ENCODE measurements around the gene GATA2.

GATA2 gene

DNA sequence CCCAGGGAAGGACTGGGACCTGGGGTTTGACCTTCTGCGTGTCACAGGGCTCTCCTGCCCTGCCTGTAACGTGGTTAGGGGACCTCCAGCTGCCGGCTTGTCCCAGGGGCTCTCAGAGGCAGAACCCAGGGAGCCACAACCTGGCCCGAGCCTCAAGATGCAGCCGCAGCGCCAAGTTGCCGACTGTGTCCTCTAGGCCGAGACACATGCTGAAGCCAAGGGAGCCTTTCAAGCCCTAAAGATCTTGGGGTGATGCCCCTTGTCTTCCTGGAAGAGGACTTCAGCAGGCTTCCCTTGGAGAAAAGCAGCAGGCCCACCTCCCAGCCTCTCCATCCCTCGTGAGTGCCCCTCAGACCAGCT lies 33.6 kb downstream of the GATA2 start:
- H3K4me1 Mint-ChIP-seq, result peaks cover 5% of the 10 kb centered on the region
- H3K36me3 Mint-ChIP-seq (ENCODE audit: low read depth), result no peaks in the 10 kb centered on the region
- H3K27me3 Mint-ChIP-seq (ENCODE audit: low read depth), result peaks cover 52% of the 10 kb centered on the region
- H3K9me3 Mint-ChIP-seq, result no peaks in the 10 kb centered on the region
- H3K4me3 Mint-ChIP-seq, result no peak overlapping the region
- no peak overlapping the region for H3K27ac Mint-ChIP-seq
- no peak for TF ChIP-seq CTCF (IDR thresholded peaks at IDR 0.05; ENCODE audit: unreplicated experiment in 3 of 3)

DNA sequence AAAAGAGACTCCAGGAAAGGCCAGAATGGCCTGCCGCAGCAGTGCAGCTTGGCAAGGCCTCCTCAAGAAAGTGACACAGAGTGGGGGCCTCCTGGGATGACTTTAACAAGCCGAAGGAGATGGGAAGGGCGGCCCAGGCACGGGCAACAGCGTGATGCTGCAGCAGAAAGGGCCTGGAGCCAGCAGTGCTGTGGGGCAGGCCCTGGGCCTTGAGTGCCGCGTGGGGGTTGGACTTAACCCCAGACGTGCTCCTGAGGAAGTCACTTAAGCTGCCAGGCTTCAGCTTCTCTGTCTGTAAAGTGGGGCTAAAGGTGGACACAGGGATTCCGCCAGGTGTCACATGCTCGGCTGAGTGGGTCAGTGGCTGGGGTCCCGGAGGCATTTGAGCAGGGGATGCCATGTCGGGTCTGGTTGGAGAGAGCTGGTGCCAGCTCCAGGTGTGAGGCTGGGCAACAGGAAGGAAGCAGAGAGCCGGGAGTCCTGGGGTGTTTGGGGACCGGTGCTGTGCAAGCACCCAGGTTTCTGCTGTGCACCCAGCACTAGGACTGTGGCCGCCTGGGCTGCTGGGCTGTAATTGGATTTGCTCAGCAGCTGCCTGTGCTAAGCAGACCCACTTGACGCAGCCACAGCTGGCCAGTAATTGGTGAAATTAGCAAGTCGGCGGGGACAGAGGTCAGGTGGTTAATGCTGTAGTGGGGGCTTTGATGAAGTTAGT lies 34.1 kb downstream of the GATA2 start:
- Mint-ChIP-seq H3K9me3 (no peaks in the 10 kb centered on the region), H3K4me3 (no peak overlapping the region), H3K27ac (no peak overlapping the region), H3K4me1 (peaks cover 5% of the 10 kb centered on the region), H3K27me3 (ENCODE audit: low read depth) (peaks cover 47% of the 10 kb centered on the region), H3K36me3 (ENCODE audit: low read depth) (no peaks in the 10 kb centered on the region)
- TF ChIP-seq CTCF (IDR thresholded peaks at IDR 0.05; ENCODE audit: unreplicated experiment in 3 of 3), result no peak

DNA sequence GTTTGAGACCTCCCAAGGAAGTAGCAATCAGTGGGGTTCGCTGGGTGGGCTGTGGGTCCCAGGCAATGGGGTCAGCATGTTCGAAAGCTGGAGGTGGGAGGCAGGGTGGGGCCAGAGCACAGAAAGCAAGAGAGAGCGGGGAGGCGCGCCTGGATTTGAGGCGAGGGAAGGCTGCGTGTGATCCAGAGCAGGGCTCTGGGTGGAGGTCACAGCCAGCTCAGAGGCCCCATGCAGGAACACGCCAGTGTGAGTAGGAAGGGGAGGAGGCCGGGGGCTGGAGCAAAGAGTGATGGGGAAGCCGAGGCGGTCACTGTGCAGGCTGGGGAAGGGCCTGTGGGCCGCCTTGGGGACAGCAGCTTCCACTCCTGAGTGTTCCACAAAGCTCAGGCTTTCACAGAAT lies 35.1 kb downstream of the GATA2 start:
- TF ChIP-seq CTCF (IDR thresholded peaks at IDR 0.05; ENCODE audit: unreplicated experiment in 3 of 3), result no peak
- peak overlapping the region; percentile 9 to 19 (median 14) for H3K27ac Mint-ChIP-seq
- H3K27me3 Mint-ChIP-seq (ENCODE audit: low read depth), result peaks cover 40% of the 10 kb centered on the region
- no peaks in the 10 kb centered on the region for H3K36me3 Mint-ChIP-seq (ENCODE audit: low read depth)
- peaks cover 5% of the 10 kb centered on the region for H3K4me1 Mint-ChIP-seq
- no peak overlapping the region for H3K4me3 Mint-ChIP-seq
- H3K9me3 Mint-ChIP-seq, result no peaks in the 10 kb centered on the region

DNA sequence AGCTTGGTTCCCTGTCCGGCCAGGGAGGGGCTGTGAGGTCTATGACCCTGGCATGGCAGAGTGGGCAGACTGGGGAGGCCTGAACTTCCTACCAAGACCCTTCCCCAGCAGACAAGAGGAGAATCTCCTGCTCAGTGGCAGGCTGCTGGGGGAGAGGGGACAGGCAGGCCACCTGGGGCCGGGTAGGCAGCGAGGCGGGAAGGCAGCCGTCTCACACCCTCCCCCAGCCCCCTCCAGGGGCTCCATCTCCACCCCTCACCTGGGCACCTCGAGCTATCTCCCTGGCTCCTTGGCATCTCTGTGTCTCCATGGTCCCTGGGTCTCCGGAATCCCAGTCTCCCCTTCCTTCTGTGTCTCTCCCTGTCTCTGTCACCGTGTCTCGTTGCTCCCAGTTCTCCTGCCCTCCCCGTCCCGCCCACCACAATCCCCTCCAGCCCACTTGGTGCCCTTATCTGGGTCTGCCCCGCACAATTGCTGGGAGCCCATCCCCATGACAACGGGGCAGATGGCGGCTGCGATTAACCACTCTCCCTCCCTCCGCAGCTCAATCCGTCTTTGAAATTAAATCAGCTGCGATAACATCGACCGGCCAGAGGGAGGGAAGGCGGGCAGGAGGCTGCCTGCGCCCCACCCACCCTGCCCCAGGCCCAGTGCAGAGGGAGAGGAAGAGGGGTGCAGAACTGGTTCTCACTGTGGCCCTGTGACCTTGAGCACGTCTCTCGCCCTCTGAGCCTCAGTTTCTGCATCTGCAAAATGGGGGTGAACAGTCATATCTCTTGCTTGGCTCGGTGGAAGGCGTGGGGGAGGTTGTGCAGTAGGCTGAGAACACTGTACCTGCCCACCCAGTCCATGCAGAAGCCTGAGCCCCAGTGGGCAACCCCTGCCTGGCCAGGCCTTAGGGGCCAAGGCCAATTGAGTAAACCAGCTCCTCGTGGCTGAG lies 36.0 kb downstream of the GATA2 start:
- no peak overlapping the region for H3K4me3 Mint-ChIP-seq
- no peak overlapping the region for H3K27ac Mint-ChIP-seq
- no peaks in the 10 kb centered on the region for H3K36me3 Mint-ChIP-seq (ENCODE audit: low read depth)
- no peak for TF ChIP-seq CTCF (IDR thresholded peaks at IDR 0.05; ENCODE audit: unreplicated experiment in 3 of 3)
- H3K27me3 Mint-ChIP-seq (ENCODE audit: low read depth), result peaks cover 32% of the 10 kb centered on the region
- no peaks in the 10 kb centered on the region for H3K9me3 Mint-ChIP-seq
- H3K4me1 Mint-ChIP-seq, result peaks cover 5% of the 10 kb centered on the region

GRCh38 chr3:128455786-128456748 lies 36.9 kb downstream of the GATA2 start:
- H3K4me3 Mint-ChIP-seq, result no peak overlapping the region

More at GRCh38 chr3:128455786-128456748, 36.9 kb downstream of the GATA2 start:
- Mint-ChIP-seq H3K27me3 (ENCODE audit: low read depth) (peaks cover 37% of the 10 kb centered on the region), H3K9me3 (no peaks in the 10 kb centered on the region), H3K4me1 (peaks cover 5% of the 10 kb centered on the region), H3K36me3 (ENCODE audit: low read depth) (no peaks in the 10 kb centered on the region), H3K27ac (peak overlapping the region in 1 of 3 experiments; percentile 1)
- no peak for TF ChIP-seq CTCF (IDR thresholded peaks at IDR 0.05; ENCODE audit: unreplicated experiment in 3 of 3)

Measured in nephron (organoid).